Kidney epithelial cell (primary cell): ENCODE measurements around the gene DYRK1A. TPM values are rescaled to one million over a fixed set of nuclear protein-coding genes. Genes with fewer than 3 reads are reported as not detected.
"Not testable (repeated sequence)": the region's sequence is repeated elsewhere in the genome, so short reads cannot be mapped to it uniquely, and the experiment has no call there.

Experiments
- DNase-seq: peaks from one replicate; pipeline ENCODE4 v3.0.0-alpha.2; 2010; ENCODE audit warnings: low read depth
- H3K27me3 ChIP-seq: 2 replicates; pipeline ENCODE4 v1.6.0; 2011; ENCODE audit warnings: low read length; ENCODE audit not compliant: control insufficient read depth, insufficient read depth
- H3K36me3 ChIP-seq: 2 replicates; pipeline ENCODE4 v1.5.1; 2011; ENCODE audit warnings: low read length; ENCODE audit not compliant: control insufficient read depth, insufficient read depth
- H3K4me3 ChIP-seq: 2 replicates; pipeline ENCODE4 v1.5.1; 2011; ENCODE audit warnings: low read depth, mild to moderate bottlenecking, control low read depth, low read length
- total RNA-seq: library from RNA; depleted of rRNA; stranded (reverse); fragments of >200 nt; gene quantifications from 2 replicates; pipeline ENCODE4 v1.2.3, GENCODE V29; 2015
- TF ChIP-seq, protein P1 (sequence below): IDR thresholded peaks from 2 replicates; pipeline ENCODE4 v1.5.1; 2011; ENCODE audit warnings: mild to moderate bottlenecking, moderate library complexity, low read length, control low read depth, inconsistent platforms; ENCODE audit not compliant: insufficient read depth, poor library complexity, severe bottlenecking

The DYRK1A gene
- total RNA-seq, 1 donor from 2014 or later, result 53.1 TPM

DNA sequence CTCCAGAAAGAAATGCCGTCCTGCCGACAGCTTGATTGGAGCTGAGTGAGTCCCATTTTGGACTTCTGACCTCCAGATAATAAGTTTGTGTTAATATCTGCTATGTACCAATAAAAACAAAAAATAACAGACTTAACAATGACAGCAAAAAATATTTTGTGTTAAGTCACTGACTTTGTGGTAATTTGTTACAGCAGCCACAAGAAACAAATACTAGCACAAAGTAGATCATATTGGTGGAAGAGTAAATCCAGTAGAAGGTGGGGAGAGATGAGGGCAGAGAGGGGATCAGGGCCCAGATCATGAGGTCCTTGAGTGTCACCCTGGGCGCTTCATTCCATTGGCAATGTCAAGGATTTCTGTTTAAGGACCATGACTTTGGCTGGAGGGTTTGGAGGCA lies 168.6 kb downstream of the DYRK1A start:
- no peak for DNase-seq
- TF ChIP-seq, protein P1, sequence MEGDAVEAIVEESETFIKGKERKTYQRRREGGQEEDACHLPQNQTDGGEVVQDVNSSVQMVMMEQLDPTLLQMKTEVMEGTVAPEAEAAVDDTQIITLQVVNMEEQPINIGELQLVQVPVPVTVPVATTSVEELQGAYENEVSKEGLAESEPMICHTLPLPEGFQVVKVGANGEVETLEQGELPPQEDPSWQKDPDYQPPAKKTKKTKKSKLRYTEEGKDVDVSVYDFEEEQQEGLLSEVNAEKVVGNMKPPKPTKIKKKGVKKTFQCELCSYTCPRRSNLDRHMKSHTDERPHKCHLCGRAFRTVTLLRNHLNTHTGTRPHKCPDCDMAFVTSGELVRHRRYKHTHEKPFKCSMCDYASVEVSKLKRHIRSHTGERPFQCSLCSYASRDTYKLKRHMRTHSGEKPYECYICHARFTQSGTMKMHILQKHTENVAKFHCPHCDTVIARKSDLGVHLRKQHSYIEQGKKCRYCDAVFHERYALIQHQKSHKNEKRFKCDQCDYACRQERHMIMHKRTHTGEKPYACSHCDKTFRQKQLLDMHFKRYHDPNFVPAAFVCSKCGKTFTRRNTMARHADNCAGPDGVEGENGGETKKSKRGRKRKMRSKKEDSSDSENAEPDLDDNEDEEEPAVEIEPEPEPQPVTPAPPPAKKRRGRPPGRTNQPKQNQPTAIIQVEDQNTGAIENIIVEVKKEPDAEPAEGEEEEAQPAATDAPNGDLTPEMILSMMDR, result no peak
- H3K4me3 ChIP-seq, result no peak overlapping the region
- peaks cover 11% of the 10 kb centered on the region for H3K27me3 ChIP-seq
- H3K36me3 ChIP-seq, result no peaks in the 10 kb centered on the region

DNA sequence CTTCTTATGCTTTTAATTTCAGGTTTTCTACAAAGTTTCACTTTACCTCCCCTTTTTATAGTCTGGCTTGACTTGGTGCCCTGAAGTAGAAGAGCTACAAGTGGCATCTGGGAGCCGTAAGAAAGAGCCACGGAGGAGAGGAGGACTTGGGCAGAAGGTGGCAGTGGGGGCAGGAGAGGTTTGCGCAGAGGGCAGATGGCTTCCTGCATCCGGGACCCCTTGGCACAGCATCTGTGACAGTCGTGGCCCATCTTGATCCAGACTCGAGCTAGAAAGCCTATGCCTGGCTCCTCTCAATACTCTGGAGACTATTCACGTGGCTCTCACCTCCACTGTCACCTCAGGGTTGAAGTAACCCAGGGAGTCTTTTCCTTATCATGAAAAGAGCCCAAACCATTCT lies 169.1 kb downstream of the DYRK1A start:
- TF ChIP-seq, protein P1, result no peak
- no peak for DNase-seq
- no peak overlapping the region for H3K4me3 ChIP-seq
- H3K27me3 ChIP-seq, result peaks cover 10% of the 10 kb centered on the region
- no peaks in the 10 kb centered on the region for H3K36me3 ChIP-seq

DNA sequence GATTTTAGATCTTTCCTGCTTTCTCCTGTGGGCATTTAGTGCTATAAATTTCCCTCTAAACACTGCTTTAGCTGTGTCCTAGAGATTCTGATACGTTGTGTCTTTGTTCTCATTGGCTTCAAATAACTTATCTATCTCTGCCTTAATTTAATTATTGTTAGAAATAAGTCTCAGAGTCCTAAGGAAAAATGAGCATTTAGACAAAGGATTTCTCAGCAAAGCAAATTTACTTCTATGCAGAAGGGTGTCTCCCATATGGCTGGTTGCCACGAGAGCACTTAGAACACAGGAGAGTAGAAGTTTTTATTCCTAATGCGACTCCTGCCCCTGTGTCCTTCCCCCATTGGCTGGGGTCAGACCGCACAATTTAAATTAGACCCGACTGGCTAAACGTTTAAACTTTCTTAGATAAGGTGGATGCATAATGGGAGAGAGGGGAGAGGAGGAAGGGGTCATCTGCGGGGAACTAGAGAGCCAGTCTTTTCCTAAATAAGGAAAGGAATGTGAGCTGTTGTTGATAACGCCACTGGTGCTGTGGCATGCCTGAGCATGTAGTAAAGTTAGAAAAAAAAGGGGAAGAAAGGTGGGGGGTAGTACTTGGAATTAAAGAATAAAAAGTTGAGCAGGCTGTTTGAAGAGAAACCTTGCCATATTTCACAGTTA lies 170.2 kb downstream of the DYRK1A start:
- no peaks in the 10 kb centered on the region for H3K36me3 ChIP-seq
- peaks cover 3% of the 10 kb centered on the region for H3K27me3 ChIP-seq
- H3K4me3 ChIP-seq, result no peak overlapping the region
- TF ChIP-seq, protein P1, result no peak
- DNase-seq, result no peak

DNA sequence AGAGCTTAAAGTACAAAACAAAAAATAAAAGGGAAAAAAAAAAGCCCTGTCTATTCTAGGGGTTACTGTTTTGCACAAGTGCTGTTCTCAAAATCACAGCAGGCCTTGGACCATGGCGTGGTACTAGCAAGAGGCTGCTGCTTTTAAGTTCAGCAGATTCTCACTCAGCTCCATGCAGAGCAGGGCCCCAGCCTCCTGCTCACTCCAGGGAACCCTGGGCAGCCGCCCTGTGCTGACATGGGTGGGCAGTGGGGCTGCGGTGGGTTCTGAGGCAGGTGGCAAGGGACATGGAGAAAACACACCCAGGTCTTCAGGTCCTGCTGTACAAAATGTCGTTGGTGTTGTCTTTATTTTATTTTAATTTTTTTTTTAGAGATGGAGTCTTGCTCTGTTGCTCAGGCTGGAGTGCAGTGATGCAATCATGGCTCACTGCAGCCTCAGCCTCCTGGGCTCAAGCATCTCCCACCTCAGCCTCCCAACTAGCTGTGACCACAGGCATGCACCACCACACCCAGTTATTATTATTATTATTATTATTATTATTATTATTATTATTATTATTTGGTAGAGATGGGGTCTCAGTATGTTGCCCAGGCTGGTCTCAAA lies 170.9 kb downstream of the DYRK1A start:
- Histone ChIP-seq H3K36me3 (no peaks in the 10 kb centered on the region), H3K4me3 (no peak overlapping the region), H3K27me3 (peaks cover 3% of the 10 kb centered on the region)
- DNase-seq, result no peak
- TF ChIP-seq, protein P1, result no peak

DNA sequence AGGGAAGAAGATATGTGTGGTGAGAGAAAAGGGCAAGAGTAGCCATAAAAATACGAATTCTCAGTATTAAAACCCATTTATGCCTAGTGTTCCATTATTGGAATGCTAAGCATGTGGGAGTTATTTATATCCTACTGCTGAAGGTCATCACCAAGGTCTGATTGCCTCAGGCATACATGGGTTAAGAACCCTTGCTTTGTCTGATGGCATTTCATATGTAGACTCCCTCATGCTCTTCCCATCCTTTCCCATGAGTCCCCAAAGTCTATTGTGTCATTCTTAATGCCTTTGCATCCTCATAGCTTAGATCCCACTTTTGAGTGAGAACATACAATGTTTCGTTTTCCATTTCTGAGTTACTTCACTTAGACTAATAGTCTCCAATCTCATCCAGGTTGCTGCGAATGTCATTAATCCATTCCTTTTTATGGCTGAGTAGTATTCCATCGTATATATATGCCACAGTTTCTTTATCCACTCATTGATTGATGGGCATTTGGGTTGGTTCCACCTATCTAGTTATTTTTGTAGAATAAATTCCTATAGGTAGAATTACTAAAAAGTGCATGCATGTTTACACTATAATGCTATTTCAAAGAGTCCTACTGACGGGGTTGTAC lies 172.5 kb downstream of the DYRK1A start:
- Histone ChIP-seq H3K36me3 (no peaks in the 10 kb centered on the region), H3K27me3 (peaks cover 3% of the 10 kb centered on the region), H3K4me3 (no peak overlapping the region)
- TF ChIP-seq, protein P1, result no peak
- DNase-seq, result no peak

DNA sequence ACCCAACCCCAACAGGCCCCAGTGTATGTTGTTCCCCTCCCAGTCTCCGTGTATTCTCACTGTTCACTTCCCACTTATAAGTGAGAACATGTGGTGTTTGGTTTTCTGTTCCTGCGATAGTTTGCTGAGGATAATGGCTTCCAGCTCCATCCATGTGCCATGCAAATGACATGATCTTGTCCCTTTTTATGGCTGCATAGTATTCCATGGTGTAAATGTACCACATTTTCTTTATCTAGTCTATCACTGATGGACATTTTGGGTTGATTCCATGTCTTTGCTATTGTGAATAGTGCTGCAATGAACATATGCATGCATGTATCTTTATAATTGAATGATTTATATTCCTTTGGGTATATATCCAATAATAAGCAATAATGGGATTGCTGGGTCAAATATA lies 174.6 kb downstream of the DYRK1A start:
- H3K4me3 ChIP-seq, DNase-seq, H3K27me3 ChIP-seq: not testable (repeated sequence)

More for the DNA sequence above, 174.6 kb downstream of the DYRK1A start:
- not testable (repeated sequence) for H3K36me3 ChIP-seq
